Central memory CD4-positive, alpha-beta T cell (primary cell): ENCODE results near the gene HSFX3.
"Not testable (repeated sequence)": the region's sequence is repeated elsewhere in the genome, so short reads cannot be mapped to it uniquely, and the experiment has no call there.

Experiments used
- DNase-seq: peaks from one replicate; pipeline ENCODE4 v3.0.0; 2022

The HSFX3 gene

GRCh38 chrX:149545545-149546543 is 3.9 kb downstream of the HSFX3 start:
- DNase-seq: not testable (repeated sequence)

DNA sequence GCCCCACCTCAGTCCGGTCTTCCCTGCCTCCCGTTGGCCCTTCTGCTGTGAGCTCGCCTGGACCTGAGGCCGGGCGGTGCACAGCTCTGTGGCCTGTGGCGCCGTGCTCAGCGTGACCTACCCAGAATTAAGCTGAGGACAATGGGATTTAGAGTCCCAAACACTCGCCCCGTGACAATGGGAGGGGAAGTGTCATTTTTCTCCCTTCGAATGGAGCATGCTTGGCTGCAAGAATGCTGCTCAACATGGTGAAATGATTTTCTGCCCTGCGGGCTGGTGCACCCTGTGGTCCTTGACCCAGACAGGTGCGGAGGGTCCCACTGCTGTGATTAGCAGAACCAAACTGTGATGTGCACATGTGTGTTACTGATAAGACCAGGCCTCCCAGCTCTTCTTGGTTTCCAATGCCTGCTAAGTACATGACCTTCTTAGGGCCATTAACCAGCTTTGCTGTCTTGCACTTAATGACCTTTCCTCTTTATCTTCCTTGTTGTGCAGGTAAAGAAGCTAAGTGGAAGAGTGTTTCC is 8.1 kb downstream of the HSFX3 start:
- DNase-seq: no peak

GRCh38 chrX:149540621-149541520 is 8.9 kb downstream of the HSFX3 start, which contains the start of gene EOLA1:
Gene EOLA1 (plus strand): TSS chrX:149541012. CDS start chrX:149545631, 4,619 bp downstream.
- DNase-seq: peak; percentile 91

DNA sequence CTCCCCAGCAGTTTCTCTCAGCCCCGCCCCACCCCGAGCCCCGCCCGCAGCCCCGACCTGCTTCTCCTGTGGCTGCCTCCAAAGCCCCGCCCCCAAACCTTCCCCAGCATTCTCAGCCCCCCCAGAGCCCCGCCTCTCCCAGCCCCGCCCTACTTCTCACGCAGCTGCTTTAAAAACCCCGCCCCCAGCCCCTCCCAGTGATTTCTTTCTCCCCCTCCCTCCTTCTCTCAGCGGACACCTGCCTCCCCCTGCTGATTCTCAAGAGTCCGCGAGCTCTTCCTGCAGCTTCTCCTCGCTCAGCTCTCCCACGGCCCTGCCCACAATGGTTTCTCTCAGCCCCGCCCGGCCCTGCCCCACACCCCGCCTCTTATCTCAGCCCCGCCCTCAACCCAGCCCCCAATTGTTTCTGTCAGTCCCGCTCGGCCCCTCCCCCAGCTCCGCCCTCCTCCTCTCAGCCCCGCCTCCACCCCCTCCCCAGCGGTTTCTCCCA is 9.5 kb downstream of the HSFX3 start:
- DNase-seq: peak; percentile 84

GRCh38 chrX:149539283-149540130 is 10.2 kb downstream of the HSFX3 start:
- peak; percentile 89 for DNase-seq

DNA sequence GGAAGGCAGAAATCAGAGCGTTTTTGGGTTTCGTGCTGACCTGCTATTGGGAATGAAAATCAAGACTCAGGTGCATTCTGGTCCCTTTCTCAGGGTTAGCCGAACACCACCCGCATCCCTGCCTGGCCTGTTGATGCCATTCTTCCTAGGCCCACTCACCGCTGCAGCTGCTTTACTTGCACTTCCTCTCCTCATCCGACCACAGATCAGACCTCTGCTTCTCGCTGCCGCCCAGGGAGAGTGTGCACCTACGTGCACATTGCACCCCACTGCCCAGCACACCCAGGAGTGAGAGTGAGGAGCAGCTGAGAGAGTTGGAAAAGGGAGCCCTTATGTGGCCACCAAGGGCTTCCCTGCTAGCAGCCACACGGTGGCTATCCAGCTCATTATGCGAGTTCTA is 12.2 kb downstream of the HSFX3 start:
- not testable (repeated sequence) for DNase-seq

DNA sequence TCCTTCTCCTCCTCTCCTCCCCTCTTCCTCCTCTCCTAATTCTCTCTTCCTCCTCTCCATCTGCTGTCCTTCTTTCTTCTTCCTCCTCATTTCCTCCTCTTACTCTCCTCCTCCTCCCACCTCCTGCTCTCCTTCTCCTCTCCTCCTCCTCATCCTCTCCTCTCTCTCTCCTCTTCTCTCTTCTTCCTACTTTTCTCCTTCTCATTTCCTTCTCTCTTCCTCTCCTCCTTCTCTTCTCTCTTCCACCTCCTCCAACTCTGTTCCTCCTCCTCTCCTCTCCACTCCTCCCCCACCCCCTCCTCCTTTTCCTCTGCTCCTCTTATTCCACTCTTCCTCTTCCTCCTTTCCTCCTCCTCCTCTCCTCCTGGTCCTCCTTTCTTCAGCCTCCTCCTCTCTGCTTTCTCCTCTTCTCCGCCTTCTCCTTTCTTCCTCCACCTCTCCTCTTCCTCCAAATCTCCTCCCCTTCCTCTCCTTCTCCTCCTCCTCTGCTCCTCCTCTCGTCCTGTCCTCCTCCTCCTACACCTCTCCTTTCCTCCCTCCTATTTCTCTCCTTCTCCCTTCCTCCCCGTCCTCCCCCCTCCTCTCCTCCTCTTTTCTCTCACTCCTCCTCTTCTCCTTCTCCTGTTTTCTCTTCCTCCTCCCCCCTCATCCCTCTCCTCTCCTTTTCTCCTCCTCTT is 14.7 kb downstream of the HSFX3 start:
- DNase-seq: not testable (repeated sequence)

- DNase-seq: not testable (repeated sequence)
Observed at GRCh38 chrX:149533999-149534398, 15.7 kb downstream of the HSFX3 start.

- DNase-seq: not testable (repeated sequence)
Observed at GRCh38 chrX:149532868-149533267, 16.9 kb downstream of the HSFX3 start.

- DNase-seq: no peak
Observed at GRCh38 chrX:149531599-149531998, 18.1 kb downstream of the HSFX3 start.

- no peak for DNase-seq
Observed at GRCh38 chrX:149528381-149528780, 21.3 kb downstream of the HSFX3 start.

DNA sequence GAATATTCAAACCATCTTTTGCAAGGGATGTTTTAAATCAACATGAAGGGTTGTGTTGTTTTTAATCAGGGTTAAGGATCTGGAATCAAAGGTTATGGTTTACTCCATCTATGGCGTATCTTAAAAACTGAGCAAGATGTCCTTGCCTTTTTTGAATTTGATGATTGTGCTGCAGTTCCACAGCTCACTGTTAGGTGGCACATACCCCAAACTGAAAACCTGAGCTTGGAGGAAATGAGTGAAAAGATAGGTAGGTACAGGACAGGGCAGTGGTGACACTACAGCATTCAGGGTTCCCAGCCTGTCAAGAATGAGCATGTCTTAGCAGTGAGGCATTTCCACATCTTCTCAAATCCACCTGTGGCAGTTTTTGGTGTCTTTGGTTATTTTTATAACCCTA is 22.0 kb downstream of the HSFX3 start:
- DNase-seq: peak; percentile 41

DNA sequence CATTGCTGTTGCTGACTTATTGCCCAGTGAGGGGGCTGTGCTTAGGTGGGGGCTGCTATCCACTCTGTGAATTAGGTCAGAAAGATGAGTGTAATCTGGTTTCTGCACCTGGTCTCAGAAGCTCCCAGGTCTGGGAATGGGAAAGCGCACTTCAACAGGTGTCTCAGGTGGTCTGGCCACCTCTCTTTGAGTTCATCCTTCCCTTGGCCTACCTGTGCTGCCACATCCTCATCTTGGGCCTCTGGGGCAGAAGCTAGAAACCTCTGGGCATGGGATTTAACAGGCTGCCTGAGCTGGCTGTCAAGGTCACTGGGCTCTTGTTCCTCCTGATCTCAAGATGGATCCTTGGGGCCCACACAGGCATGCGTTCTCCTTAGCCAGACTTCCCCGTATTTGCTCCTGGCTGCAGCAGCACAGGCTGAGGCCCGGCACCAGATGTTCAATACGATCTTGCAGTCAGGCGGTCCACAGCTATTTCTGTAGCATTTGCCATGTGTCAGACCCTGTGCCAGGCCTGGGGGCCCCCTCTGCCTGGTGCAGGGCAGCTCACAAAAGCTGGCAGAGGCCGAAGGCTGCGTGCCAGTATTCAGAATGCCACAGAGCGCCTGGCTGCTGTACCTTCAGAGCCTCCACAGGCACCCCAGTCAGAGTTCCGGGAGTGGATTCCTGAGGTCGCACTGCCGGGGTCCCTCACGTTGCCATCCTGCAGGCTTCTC is 23.2 kb downstream of the HSFX3 start:
- DNase-seq: not testable (repeated sequence)

DNA sequence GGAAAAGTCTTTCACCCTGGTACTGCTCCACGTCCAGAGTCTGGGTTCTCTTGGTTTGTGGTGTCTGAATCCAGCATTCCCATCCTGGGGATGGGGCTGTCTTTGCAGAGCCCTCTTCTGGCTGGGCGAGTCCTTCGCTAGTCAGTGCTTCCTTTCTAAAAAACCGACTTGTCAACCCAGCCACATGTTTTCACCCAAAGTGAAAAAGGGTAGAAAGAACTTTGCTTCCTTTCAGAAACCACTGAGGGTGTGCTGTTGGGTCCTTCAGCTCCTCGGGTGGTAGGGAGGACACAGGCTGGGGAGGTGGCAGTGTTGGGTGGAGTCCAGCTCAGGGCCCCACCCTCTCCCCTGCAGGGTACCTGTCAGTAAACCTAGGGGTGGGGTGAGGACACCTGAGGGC is 23.8 kb downstream of the HSFX3 start:
- DNase-seq: peak; percentile 54

GRCh38 chrX:149525389-149525788 is 24.3 kb downstream of the HSFX3 start:
- DNase-seq: peak; percentile 81

GRCh38 chrX:149522916-149523315 is 26.8 kb downstream of the HSFX3 start:
- no peak for DNase-seq

- peak; percentile 63 for DNase-seq
Observed at GRCh38 chrX:149521438-149521837, 28.3 kb downstream of the HSFX3 start.

GRCh38 chrX:149520636-149521277 is 29.0 kb downstream of the HSFX3 start:
- DNase-seq: not testable (repeated sequence)

- no peak for DNase-seq
Observed at GRCh38 chrX:149518236-149518635, 31.5 kb downstream of the HSFX3 start.

- DNase-seq: no peak
Observed at GRCh38 chrX:149517308-149517707, 32.4 kb downstream of the HSFX3 start.
